Measurements from ENCODE around the gene GMDS.

GMDS gene

GRCh38 chr6:2237001-2237400, 8.4 kb downstream of the GMDS start:
- no peak for DNase-seq

GRCh38 chr6:2235777-2236495, 9.5 kb downstream of the GMDS start:
- DNase-seq: no peak

- DNase-seq: no peak
Observed at GRCh38 chr6:2232445-2232844, 13.0 kb downstream of the GMDS start.

GRCh38 chr6:2231438-2231837, 14.0 kb downstream of the GMDS start:
- no peak for DNase-seq

- no peak for DNase-seq
Observed at GRCh38 chr6:2230659-2231277, 14.6 kb downstream of the GMDS start.

- no peak for DNase-seq
Observed at GRCh38 chr6:2229742-2230141, 15.7 kb downstream of the GMDS start.

GRCh38 chr6:2229039-2229438, 16.4 kb downstream of the GMDS start:
- no peak for DNase-seq

- no peak for DNase-seq
Observed at GRCh38 chr6:2228392-2228791, 17.0 kb downstream of the GMDS start.

GRCh38 chr6:2226775-2227174, 18.6 kb downstream of the GMDS start:
- DNase-seq: no peak

- DNase-seq: no peak
Observed at GRCh38 chr6:2225422-2226392, 19.7 kb downstream of the GMDS start.

GRCh38 chr6:2224847-2225382, 20.5 kb downstream of the GMDS start:
- DNase-seq: no peak

GRCh38 chr6:2222275-2222842, 23.0 kb downstream of the GMDS start:
- no peak for DNase-seq

- DNase-seq: peak; percentile 13
Observed at GRCh38 chr6:2221726-2222274, 23.6 kb downstream of the GMDS start.

GRCh38 chr6:2220154-2220553, 25.3 kb downstream of the GMDS start:
- no peak for DNase-seq

- no peak for DNase-seq
Observed at GRCh38 chr6:2218866-2219265, 26.5 kb downstream of the GMDS start.

- no peak for DNase-seq
Observed at GRCh38 chr6:2216794-2217383, 28.5 kb downstream of the GMDS start.

- DNase-seq: no peak
Observed at GRCh38 chr6:2215342-2215741, 30.1 kb downstream of the GMDS start.

- no peak for DNase-seq
Observed at GRCh38 chr6:2213086-2213485, 32.3 kb downstream of the GMDS start.

- peak; percentile 42 for DNase-seq
Observed at GRCh38 chr6:2209226-2209809, 36.1 kb downstream of the GMDS start.

GRCh38 chr6:2208468-2208867, 36.9 kb downstream of the GMDS start:
- DNase-seq: no peak

- DNase-seq: no peak
Observed at GRCh38 chr6:2205396-2205795, 40.0 kb downstream of the GMDS start.

GRCh38 chr6:2204272-2204671, 41.1 kb downstream of the GMDS start:
- DNase-seq: no peak

Measured in activated CD4-positive, alpha-beta T cell treated with anti-CD3 and anti-CD28 coated beads, Interleukin-10, Interleukin-2, amounts not matched to agents 100 ng/mL and 50 ng/mL, durations not matched to agents 16 hours and 8 hours (primary cell).